HG02840 (cell line): Measurements from ENCODE around the gene PFDN6.

Source experiments
- ATAC-seq: cut with Tn5 transposase; IDR thresholded peaks from one replicate; pipeline ENCODE4 v1.9.1; 2021; ENCODE audit warnings: mild to moderate bottlenecking, moderate library complexity, moderate number of reproducible peaks; ENCODE audit not compliant: unreplicated experiment, low FRiP score

PFDN6 gene

DNA sequence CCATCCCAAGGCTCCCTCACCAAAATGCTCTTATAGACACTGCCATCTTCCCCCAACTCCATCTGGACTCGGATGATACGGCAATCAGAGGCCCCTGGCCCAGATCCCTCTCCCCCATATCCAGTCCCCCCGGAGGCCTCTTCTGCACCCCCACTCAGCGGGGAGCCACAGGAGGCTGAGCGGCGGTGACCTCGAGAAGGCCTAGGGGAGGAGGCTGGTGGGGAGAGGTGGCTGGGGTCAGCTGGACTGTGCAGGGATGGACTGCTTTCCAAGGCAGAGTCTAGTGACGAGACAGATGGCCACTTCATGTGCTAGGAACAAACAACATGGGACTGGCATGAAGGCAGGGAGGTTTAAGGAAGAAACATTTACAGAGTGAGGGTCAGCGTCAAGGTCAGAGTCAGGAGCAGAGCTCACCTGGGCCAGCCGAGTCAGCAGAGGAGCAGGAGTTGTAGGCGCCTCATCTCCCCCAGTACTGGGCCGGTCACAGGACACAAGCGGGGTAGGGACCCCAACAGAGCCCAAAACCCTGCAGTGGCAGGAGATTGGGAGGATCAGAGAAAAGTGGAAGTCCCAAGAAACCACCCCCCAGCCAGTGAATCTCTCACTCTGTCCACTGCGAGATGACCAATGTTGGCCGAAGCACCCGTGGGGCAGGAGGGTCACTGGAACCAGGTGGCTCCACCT, 3.7 kb downstream of the PFDN6 start:
- ATAC-seq = no peak

DNA sequence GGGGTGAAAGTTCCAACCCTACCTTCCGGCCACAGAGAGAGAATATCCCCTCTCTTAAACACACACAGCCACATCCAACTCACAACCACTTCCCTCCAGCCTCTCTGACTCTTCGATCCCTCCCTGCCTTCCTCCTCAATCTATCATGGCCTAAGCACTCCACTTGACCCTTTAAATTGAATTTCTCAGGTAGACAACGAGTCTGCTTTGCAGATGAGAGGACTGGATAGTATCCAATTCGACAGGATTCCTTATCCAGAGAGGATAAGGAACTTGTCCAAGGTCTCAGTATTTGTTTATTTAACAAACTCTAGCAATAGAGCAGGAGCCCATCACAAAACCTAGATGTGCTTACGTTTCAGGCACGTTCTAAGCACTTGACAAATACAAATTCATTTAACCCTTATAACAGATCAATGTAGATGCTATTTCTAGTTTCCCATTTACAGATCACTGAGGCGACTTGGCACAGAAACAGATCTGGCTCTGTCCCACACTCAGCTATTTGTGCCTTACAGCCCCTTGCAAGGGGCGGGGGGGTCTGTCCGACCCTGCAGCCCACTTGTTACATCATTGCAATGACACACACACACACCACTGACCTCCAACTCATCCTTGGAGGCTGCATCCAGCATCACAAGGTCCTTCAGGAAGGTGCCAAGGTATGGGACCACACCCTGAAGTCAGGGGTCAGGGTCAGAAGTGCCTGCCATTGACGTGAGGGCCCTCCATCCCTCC, 4.9 kb downstream of the PFDN6 start:
- no peak for ATAC-seq

- ATAC-seq = no peak
These were observed 6.4 kb downstream of the PFDN6 start for GRCh38 chr6:33295621-33296369.

DNA sequence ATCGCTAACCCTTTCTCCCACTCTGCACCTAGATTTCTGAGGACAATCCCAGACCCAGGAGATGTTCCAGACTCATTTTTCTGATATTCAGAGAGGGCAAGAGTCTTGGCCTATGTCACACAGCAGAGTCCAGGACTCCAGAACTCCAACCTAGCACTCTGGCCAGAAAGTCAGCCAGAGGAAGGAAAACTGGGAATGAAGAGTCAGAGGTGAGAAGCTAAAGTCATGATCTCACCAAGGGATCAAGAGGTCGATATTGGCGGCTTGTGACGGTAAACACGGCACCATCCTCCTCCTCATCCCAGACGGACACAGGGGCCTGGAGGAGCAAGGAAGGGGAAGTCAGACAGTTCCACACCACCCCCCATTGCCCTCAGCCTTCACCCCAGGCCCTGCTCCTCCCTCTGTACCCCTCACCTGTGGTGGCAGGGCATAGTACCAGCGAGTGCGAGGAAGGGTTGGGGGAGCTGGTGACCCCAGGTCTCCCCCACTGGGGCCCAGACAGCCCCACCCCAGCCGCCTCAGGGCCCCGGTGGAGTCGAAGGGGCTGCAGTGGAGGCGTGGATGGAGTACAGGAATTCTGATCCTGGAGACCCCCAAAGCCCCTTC, 7.5 kb downstream of the PFDN6 start:
- ATAC-seq = no peak

- no peak for ATAC-seq
These were observed 8.1 kb downstream of the PFDN6 start for GRCh38 chr6:33297406-33297955.

GRCh38 chr6:33297956-33298772, 8.8 kb downstream of the PFDN6 start:
- ATAC-seq = no peak

GRCh38 chr6:33298773-33299236, 9.4 kb downstream of the PFDN6 start, which contains the start of gene RGL2:
Gene RGL2 (minus strand): TSS chr6:33298942. CDS start chr6:33298610, 332 bp downstream.
- ATAC-seq = peak; percentile 25

- ATAC-seq = peak; percentile 63
These were observed 10.0 kb downstream of the PFDN6 start for GRCh38 chr6:33299237-33299944.

DNA sequence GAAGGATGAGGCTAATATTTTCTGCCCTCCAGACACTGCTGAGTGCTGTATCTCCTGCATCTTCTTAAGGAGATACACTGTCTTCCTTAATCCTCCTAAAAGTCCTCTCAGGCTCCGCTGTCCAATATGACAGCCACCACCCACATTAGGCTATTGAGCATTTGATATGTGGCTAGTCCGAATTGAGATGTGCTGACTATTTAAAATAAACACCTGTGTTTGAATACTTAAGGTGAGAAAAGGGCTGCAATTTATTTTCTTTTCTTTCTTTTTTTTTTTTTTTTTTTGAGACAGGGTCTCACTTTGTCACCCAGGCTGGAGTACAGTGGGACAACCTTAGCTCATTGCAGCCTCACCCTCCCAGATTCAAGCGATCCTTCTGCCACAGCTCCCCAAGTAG, 12.5 kb downstream of the PFDN6 start:
- no peak for ATAC-seq

DNA sequence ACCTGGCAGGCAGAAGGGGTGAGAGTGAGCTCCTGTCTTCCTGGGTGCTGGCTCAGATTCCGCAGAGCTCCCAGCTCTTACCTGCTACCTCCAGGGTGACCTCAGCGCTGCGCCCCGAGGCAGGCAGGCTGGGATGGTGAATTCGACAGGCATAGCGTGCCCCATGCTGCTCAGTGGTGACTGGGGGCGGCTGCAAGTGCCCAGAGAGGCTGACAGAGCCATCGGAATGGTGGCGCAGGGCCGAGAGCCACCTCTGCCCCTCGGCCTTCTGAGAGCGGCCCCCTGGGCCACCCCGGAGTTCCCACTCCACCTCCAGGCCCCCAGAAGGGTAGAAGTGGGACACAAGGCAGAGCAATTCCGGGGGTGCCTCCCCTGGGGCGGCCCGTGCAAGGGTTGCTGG, 14.8 kb downstream of the PFDN6 start:
- ATAC-seq = no peak

GRCh38 chr6:33305052-33305451, 15.7 kb downstream of the PFDN6 start:
- ATAC-seq = no peak

GRCh38 chr6:33306356-33306755, 17.0 kb downstream of the PFDN6 start:
- ATAC-seq = no peak

GRCh38 chr6:33312361-33313104, 23.1 kb downstream of the PFDN6 start:
- ATAC-seq = no peak

GRCh38 chr6:33313105-33313708, 23.8 kb downstream of the PFDN6 start:
- no peak for ATAC-seq

DNA sequence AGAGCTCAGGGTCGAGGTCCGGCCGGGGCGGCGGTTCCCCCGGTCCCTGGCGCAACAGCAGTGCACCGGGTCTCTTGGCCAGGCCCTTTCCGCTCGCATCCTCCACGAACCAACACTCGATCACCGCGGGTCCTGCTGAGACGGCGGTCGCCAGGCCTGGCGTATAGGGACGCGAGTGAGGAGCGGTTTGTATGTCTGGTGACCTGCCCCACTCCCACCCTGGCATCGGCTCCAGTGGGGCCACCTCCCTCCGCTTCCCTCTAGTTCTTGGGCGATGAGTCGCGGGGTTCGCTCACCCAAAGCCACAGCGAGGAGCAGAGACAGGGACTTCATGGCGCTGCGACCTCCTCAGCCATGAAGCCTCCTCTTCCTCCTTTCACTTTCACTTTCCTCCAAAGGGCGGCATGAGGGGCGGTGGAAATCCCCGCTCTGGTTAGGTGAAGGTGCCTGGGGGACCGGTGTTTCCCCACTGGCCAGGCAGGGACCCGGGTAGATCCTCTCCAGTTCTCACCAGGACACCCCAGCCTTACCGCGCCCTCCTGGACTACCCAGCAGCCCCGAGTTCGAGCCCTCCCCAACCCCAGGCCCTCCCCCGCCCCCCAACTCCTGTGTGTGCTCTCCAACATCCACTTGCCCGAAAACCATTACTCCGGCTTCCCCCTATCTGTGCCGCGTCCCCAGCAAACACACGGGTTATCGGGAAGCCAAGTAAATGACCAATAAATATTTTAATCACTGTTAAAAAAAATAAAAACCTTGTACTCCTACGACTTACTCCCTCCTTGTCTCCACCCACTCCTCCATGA, 24.5 kb downstream of the PFDN6 start, which contains the start of gene TAPBP:
Gene TAPBP (minus strand): TSS at position 370 of the 806 bp plus-strand sequence. CDS start 37 bp downstream, at position 333.
- ATAC-seq = no peak

- no peak for ATAC-seq
These were observed 25.1 kb downstream of the PFDN6 start for GRCh38 chr6:33314515-33314942.
